ENCODE results near the gene TGM2.

The TGM2 gene

DNA sequence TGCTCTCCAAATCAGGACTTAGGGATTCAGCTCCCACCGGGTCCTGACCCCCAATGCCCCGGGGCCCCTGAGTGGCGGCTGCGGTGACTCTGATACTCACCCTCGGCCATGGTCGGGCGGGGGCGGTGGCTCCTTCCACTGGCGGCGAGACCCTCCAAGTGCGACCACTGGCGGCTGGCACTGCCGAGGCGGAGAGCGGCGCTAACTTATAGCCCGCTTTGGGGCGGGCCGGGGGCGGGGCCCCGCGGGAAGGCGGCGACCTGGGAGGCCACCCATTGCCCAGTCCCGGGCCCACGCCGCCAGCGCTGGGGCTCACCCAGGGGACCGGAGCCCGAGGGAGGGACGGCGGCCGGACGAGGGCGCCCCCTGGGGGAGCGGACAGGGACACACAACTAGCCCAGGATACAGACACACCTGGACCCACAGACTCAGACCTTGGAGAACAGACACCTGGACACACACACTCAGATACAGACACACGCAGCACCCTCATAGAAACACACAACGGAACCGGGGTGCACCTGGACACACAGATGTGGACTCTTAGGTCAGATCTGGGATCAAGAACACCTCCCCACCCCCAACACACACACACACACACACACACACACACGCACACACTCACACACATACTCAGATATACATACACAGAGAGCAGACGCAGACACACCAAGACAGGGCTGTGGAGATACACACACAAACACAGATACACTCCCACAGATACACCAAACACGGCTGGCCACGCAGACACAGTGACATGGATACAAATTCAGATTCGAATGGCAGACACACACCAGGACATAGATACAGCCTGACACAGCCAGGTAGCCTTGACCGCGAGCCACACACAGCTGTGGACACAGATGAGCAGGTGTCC is at the start of gene TGM2:
Gene TGM2, minus strand, starts transcription at position 182 of the 877 bp plus-strand sequence. Its CDS starts 72 bp downstream, at position 110.
- ATAC-seq (peak; percentile 74), DNase-seq (peak; percentile 58)

GRCh38 chr20:38214256-38215193 is 49.5 kb upstream of the TGM2 start:
- DNase-seq (no peak), ATAC-seq (no peak)

DNA sequence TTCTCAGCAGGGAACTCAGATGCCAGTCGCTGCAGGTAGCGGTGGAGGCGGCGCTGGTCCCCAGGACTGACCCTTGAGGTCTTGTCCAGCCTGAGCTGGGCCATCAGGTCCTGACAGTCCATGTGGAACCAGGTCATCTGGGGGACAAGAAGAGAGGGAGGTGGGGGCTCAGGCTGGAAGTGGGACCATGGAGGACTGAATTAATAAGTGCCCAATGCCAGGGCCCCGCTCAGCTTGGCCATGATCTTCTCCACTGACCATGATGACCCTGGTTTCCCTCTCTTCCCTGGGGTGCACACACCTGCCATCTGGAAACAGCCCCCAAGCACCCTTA is 48.5 kb upstream of the TGM2 start:
- no peak for ATAC-seq
- no peak for DNase-seq

DNA sequence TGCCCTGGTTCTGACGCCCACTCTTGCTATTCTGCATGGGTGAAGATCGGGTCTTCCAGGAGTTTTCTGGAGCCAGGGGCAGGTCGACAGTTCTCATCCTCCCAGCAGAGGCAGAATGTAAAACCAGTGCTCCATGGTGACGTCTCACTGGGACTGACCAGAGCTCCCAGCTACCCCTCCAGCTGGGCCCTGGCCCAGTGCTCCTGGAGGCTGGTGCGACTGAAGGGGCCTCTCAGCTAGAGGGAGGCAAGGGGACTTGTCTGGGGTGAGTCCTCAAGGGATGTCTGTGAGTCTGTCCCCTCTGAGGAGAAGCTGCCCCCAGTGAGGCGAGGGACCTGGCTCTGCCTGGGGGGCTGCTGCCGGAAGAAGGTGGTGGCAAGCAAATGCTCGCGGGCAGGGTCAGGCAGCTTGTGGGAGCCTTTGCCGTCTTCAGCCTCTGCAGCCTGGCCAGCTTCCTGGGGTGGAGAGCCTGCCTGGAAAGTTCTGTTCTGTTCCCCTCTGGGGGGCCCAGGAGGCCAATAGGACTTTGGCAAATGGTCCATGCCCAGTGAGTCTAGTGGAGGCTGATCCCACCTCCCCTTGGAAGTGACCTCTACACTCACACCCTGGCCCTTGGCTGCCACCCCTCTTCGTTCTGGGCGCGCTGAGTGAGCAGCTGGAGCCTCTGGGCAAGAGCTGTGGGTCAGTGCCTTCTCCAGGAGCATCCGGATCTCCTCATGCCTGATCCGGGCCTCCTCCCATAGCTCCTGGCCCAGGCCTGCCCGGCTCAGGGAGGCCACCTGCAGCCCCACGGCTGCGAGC is 47.9 kb upstream of the TGM2 start:
- ATAC-seq, result no peak
- DNase-seq, result no peak

DNA sequence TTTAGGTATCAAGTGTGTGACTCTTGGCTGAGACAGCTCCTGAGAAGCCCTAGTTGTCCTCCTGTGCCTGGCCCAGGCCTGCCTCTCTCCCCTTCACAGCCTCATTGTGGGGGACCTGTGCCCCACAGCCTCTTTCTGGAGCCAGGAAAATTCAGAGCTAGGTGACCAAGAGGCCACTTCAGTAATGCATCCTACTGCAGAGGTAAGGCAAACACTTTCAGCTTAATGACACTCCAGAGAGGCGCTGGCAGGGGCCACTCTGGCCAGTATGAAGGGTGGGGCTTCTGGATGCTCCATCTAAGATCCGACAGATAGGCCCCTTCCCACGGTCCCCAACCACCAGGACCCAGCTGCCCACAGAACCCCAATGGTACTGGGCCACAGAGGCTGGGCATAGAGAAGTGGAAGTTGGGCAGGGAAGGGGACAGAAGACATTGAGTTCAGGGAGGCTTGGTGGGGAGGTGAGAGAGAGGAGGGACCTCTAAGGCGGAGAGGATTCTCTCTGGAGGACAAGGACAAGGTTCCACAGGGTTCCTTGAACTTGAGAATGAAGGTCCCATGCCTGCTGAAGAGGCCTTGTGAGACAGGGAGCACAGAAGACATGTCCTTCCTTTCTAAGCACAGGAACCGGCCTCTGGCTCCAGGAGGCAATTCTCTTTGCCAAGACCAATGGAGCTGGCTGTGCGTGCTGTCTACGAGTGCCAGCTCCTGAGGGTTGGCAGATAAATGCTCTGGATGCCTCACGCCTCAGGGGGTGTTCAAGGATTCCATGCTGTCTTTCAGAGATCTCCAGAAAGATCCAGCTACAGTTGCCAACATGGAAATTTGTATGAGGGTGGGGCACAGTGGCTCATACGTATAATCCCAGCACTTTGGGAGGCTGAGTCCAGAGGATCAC is 46.4 kb upstream of the TGM2 start:
- ATAC-seq, result no peak
- no peak for DNase-seq

DNA sequence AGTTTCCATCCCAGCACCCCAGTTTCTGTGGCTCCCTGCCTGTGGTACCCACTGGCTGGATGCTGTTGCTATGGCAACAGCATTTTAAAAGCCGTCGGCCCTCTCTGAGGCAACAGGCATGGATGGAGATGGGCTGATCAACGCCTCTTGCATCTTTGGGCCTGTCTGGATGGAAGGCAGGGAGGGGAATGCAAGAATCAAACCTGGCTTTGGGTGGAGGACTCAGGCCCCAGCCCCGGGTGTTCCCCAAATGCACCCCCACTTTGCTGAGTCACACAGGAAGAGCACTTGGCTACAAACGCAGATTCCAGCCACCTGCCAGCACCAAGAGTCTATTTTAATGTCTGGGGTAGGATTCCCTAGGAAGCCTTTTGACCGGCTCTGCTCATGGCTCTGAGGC is 45.7 kb upstream of the TGM2 start:
- no peak for DNase-seq
- ATAC-seq, result no peak

DNA sequence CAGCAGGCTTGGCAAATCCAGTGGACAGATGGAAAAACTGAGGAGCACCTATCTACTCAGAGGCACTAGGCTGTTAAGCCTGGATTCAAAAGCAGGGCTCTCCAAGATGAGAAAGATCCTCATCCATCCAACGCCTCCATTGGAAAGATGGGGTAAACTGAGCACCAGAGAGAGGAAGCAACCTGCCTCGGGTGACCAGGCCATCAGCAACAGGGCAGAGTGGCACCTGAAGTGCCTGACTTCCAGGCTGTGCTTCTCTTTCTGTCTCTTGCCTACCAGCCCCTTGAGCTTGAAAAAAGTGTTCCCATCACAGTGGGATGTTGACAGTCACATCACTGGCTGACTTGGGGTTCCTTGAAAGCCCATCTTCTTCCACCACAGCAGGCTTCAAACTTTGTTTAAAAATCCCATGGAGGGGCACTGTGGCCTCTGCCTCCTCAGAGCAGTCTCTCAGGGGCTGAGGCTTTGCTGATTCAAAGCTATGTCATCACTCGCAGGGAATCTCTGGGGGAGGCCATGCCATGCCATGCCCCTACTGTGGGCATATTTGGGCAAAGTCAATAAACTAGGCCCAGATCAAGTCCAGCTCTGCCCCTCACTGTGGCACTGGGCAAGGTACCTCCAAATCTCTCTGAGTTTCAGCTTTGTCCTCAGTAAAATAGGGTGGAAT is 44.8 kb upstream of the TGM2 start:
- ATAC-seq (no peak), DNase-seq (no peak)

DNA sequence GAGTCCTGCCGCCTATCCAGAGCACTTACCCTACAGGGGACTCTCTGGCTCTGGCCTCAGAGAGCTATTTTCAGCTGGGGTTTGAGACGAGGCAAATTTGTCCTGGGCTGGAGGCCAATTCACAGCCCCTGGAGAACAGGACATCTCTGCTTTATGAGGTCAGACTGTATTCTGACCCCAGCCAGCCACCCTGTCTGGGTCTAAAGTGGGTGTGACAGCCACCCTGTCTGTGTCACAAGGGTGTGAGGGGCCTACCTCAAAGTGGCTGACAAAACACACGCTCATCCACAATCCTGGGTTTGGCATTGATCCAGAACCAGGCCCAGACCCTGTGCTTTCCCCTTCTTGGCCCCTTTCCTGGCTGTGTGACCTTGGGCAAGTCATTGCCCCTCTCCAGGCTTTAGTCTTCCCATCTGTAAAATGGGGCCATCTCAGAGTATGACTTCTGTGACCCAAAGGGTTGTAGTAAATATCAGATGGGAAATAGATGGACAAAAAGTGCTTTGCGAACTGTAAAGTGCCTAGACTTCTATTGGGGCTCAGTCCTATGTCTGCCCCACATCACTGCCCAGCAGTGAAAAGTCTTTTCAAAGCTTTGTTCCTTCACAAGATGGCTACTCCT is 44.1 kb upstream of the TGM2 start:
- DNase-seq, result no peak
- ATAC-seq, result no peak

- no peak for DNase-seq
Measured at GRCh38 chr20:38208523-38208922, 43.5 kb upstream of the TGM2 start.

GRCh38 chr20:38208088-38208487 is 43.0 kb upstream of the TGM2 start:
- no peak for DNase-seq
- ATAC-seq, result no peak

More at GRCh38 chr20:38208523-38208922, 43.5 kb upstream of the TGM2 start:
- no peak for ATAC-seq

GRCh38 chr20:38207621-38208020 is 42.6 kb upstream of the TGM2 start:
- no peak for DNase-seq
- no peak for ATAC-seq

DNA sequence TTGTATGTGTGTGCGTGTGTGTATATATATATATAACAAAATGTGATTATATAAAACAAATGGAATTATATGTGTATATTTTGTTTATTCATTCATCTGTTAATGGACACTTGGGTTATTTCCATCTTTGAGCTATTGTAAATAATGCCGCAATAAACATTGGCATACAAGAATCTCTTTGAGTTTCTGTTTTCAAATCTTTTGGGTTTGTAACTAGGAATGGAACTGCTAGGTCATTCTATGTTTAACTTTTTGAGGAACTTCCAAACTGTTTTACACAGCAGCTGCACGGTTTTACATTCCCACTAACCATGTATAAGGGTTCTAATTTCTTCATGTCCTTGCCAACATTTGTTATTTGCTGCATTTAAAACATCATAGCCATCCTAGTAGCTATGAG is 39.9 kb upstream of the TGM2 start:
- ATAC-seq (no peak), DNase-seq (no peak)

DNA sequence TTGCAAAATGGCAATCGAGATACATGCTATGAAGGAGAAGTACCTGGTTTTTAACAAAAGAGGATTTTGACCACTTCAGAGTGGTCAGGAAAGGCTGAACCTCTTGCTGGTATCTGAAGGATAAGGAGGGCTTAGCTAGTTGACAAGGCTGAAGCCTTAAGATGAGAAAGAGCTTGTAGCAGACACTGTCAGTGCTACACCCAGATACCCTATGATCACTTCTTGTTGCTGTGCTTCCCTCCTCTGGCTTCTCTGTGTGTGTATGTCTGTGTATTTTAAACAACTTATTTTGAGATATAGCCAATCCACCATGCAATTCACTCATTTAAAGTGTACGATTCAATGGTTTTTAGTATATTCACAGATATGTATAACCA is 38.9 kb upstream of the TGM2 start:
- DNase-seq (no peak), ATAC-seq (no peak)

GRCh38 chr20:38203337-38203980 is 38.4 kb upstream of the TGM2 start:
- no peak for ATAC-seq
- DNase-seq, result no peak

DNA sequence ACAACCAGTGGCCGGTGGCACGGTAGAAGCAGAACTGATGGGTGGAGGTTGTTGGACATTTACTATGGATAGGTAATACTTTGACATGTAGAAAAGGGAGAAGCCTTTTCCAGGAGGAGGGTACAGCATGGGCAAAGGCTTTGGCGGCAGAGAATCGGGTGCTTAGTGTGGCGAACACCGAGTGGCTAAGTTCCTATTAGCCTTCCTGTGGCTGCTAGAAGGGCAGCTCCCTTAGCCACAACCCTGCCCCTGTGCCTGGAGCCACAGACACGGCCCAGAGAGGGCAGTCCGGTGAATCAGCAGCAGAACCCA is 37.9 kb upstream of the TGM2 start:
- DNase-seq (no peak), ATAC-seq (no peak)

DNA sequence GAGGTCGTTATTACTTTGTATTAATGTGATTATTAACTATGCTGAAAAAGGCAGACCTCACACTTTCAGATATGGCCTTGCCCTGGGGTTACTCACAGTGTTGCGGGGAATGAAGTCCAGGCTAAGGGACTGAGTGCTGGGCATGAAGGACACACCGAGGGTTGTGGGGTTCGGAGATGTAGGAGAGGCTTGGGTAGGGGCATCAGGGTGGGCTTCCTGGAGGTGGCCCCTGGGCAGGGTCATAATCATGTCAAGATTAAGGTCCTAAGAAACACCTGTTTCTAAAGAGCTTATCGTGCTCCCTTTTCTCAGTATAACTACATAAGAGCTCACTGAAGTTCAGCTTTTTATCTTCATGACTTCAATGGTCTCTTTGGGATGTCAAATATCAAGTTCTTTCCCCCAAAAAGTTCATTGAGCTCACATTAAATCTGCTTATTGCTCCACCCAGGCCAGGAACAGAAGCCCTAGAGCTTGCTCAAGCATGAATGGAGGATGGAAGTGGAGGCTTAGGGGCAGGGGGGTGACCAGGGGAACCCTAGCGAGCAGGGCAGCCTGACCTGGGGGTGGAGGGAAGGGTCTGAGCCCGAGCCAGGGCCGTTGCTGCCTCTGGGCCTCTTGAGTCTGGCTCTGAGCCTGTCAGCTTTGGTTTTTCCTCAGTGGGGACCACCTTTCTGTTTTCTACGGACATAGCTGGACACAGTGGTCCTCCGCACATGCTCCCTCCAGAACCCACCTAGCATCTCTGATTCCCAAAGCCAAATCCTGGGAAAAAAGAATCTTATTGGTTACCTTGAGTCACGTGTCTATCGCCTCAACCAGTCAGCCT is 37.3 kb upstream of the TGM2 start:
- no peak for ATAC-seq
- no peak for DNase-seq

DNA sequence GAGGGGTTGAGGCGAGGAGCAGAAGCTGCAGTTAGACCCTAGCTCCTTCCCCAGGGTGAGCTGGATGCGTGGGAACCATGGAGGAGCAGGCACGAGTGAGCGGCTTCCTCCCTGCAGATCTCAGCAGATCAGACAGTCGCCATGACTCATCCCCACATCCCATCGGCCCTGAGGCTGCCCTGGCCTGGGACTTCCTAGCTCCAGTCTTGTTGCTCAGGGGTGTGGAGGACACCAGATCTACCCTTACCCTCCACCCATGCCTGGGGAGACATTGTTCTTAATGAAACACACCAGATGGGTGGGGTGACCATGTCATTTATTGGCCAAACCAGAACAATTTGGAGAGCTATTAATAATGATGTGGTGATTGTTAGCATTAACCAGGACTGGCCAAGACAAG is 36.3 kb upstream of the TGM2 start:
- no peak for DNase-seq
- no peak for ATAC-seq

- ATAC-seq (no peak), DNase-seq (no peak)
Measured at GRCh38 chr20:38200646-38201045, 35.6 kb upstream of the TGM2 start.

Measured in stimulated activated naive CD8-positive, alpha-beta T cell treated with anti-CD3 and anti-CD28 coated beads, Interleukin-15, Interleukin-2, amounts not matched to agents 100 U/mL and 50 U/mL, for 24 hours (primary cell).